GM20000 (cell line): ENCODE data around the gene UQCRC1.

Experiments used
- DNase-seq: peaks from one replicate; pipeline ENCODE4 v3.0.0; 2012; ENCODE audit warnings: low spot score
- TF ChIP-seq, protein P1 (sequence below): IDR thresholded peaks from 2 replicates; pipeline ENCODE4 v1.5.1; 2012; ENCODE audit warnings: mild to moderate bottlenecking, control low read depth; ENCODE audit errors: extremely low read depth, missing control alignments

The UQCRC1 gene

GRCh38 chr3:48623851-48624547 lies 14.6 kb upstream of the UQCRC1 start:
- TF ChIP-seq, protein P1, sequence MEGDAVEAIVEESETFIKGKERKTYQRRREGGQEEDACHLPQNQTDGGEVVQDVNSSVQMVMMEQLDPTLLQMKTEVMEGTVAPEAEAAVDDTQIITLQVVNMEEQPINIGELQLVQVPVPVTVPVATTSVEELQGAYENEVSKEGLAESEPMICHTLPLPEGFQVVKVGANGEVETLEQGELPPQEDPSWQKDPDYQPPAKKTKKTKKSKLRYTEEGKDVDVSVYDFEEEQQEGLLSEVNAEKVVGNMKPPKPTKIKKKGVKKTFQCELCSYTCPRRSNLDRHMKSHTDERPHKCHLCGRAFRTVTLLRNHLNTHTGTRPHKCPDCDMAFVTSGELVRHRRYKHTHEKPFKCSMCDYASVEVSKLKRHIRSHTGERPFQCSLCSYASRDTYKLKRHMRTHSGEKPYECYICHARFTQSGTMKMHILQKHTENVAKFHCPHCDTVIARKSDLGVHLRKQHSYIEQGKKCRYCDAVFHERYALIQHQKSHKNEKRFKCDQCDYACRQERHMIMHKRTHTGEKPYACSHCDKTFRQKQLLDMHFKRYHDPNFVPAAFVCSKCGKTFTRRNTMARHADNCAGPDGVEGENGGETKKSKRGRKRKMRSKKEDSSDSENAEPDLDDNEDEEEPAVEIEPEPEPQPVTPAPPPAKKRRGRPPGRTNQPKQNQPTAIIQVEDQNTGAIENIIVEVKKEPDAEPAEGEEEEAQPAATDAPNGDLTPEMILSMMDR: no peak
- no peak for DNase-seq

DNA sequence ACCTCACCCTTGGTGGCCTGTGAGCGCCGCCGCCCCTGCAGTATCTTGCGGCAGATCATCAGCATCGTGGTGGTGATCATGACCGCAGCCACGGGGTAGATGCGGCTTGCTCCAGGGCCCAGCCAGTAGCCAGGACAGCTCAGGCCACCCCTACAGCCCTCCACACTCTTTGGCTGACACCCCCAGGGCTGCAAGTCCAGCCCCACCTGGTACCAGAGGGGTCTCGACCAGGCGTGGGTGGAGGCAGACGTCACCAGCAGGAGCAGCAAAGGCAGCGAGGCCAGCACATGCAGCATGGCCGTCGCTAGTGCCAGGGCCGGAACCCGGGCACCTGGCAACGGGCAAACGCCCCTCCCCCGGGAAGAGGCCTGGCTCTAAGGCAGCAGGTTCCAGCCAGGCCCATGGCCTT lies 12.0 kb upstream of the UQCRC1 start, which contains the start of gene TMEM89:
TMEM89 (minus strand) TSS at position 309 of the 409 bp plus-strand sequence; CDS start at position 296, 13 bp downstream.
- no peak for DNase-seq
- TF ChIP-seq, protein P1: no peak

GRCh38 chr3:48619541-48620524 lies 10.4 kb upstream of the UQCRC1 start:
- TF ChIP-seq, protein P1: no peak
- no peak for DNase-seq

GRCh38 chr3:48617559-48617958 lies 8.1 kb upstream of the UQCRC1 start:
- TF ChIP-seq, protein P1: no peak
- DNase-seq: no peak

DNA sequence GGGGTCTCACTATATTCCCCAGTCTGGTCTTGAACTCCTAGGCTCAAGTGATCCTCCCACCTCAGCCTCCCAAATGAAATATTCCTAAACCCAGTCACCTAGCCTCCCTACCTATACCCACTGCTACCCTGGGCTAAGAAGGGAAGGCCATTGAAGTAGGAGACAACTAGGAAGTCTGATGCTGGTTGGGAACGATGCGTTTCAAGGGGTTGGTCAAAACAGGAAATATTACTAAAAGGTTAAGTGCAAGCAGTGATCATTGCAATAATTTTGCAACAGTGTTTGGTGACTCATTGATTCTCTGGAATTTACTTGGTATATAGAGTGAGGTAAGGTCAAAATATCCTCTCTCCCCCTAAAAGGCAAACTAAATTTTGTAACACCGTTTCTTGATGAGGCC lies 4.6 kb upstream of the UQCRC1 start:
- TF ChIP-seq, protein P1: no peak
- no peak for DNase-seq

- TF ChIP-seq, protein P1: no peak
- DNase-seq: no peak
These were observed 2.9 kb upstream of the UQCRC1 start for GRCh38 chr3:48612309-48612708.

- TF ChIP-seq, protein P1: no peak
- DNase-seq: no peak
These were observed 1.9 kb downstream of the UQCRC1 start for GRCh38 chr3:48607519-48607918.
